ENCODE data around the gene KCNJ1.
A peak's percentile ranks its signal among the peaks of the same experiment; 100 is the strongest.

Gene KCNJ1

DNA sequence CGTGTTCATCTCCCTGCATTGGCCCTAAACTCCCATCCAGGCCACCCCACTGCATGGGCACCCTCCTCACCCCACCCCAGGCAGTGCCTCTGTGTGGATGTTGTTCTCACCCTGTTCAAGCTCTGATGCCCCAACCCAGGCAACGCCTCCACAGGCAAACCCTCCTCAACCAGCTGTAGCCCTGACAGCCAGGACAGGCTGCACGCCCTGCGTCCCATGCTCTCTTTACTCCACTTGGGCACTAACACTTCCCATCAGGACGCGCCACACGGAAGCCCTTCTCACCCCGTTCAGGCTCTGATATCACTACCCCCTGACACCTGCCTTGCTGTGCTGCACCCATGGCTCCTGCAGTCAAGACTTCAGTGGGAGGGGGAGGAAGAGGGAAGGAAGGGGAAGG is 47.9 kb downstream of the KCNJ1 start:
- DNase-seq = no peak

DNA sequence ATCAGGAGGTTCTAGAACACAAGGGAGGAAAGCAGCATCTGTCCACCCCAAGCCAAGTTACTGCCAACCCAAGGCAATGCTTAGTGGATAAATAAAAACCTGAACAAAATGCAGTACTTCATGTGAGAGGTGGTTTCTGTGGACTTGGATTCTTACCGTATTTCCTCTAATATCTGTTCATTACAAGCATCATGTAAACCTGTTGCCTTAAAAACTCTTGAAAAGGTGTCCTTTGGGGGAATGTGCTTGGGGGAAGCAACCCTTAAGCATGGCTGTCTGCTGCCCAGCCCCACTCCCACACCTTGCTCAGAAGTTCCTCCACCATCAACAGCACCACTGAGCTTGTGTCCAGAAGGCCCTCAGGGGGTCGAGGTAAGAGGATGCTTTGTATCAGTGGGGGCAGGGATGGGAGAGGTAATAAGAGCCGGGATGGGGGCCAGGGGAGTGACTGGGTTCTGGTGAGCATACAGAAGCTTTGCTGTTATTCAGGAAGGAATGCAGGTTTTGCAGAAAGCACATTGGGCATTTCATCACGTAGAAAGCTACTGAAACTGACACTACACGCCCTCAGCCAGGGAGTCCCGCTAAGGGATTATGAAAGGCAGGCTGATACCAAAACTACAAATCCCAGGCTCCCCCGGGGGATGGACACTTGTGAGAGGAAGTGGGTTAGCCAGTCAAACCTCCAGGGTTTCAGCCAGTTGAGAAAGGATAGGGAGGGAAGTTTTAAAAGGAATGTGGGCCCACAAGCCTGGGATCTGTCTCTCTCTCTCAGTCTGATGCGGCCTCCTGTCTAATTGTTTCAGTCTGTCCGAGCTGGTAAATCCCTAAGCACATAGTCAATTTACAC is 52.0 kb downstream of the KCNJ1 start:
- no peak for DNase-seq

DNA sequence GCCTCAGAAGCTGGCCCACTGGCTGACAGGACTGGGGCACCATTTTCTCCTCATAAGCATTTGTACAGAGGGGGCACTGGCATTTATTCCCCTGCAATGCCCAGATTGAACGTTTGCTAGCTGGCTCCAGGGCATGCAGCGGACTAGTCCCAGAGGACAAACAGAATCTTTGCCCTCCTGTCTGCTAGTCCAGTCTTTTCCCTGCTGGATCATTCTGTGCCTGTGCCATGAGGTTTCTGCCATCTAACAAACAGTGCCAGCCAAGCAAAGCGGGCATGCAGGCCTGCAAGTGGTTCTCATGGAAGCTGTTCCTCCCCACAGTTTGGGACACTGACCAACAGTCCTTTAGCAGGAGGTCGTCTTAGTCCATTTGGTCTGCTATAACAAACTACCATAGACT is 53.4 kb downstream of the KCNJ1 start:
- no peak for DNase-seq

DNA sequence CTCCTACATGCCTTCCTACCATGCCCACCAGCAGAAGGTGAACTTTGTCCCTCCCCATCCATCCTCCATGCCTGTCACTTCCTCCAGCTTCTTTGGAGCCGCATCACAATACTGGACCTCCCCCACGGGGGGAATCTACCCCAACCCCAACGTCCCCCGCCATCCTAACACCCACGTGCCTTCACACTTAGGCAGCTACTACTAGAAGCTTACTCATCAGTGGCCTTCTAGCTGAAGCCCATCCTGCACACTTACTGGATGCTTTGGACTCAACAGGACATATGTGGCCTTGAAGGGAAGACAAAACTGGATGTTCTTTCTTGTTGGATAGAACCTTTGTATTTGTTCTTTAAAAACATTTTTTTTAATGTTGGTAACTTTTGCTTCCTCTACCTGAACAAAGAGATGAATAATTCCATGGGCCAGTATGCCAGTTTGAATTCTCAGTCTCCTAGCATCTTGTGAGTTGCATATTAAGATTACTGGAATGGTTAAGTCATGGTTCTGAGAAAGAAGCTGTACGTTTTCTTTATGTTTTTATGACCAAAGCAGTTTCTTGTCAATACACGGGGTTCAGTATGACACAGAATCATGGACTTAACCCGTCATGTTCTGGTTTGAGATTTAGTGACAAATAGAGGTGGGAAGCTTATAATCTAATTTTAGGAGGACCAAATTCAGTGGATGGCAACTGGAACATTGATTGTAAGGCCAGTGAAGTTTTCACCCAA is 56.1 kb downstream of the KCNJ1 start:
- DNase-seq = no peak

DNA sequence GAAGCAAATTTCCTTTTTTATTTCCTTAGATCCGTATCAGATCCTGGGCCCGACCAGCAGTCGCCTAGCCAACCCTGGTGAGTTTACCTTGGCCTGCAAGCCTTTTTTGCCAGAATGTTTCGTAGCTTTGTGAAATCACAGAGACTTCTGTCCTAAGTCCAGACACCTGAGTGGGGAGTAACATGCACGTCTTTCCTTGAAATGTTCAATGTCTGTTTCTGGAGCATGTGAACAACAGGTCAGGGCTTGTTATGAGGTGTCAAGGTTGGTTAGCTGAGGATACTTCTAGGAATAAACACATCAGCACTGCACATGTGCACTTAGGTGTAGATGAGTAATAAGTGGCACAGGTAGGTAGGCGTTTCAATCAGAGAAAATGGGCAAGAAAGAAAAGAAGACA is 58.0 kb downstream of the KCNJ1 start:
- no peak for DNase-seq

DNA sequence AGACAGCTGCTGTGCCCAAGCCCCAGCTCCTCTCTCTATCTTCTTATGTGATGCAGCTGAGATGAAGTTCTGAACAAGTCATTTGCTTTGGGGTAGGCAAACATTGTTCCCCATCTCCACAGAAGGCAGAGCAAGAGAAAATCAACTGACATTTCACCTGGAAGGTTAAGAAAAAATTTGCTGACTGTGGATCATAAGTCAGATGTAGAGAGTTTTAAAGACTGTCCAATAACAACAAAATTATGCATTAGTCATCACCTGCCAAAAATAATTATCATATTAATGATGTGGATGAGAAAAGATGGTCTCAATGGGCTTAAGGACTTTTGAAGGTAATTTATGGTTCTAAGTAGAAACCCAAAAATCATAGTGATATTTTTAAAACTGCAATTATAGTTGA is 59.2 kb downstream of the KCNJ1 start:
- no peak for DNase-seq

DNA sequence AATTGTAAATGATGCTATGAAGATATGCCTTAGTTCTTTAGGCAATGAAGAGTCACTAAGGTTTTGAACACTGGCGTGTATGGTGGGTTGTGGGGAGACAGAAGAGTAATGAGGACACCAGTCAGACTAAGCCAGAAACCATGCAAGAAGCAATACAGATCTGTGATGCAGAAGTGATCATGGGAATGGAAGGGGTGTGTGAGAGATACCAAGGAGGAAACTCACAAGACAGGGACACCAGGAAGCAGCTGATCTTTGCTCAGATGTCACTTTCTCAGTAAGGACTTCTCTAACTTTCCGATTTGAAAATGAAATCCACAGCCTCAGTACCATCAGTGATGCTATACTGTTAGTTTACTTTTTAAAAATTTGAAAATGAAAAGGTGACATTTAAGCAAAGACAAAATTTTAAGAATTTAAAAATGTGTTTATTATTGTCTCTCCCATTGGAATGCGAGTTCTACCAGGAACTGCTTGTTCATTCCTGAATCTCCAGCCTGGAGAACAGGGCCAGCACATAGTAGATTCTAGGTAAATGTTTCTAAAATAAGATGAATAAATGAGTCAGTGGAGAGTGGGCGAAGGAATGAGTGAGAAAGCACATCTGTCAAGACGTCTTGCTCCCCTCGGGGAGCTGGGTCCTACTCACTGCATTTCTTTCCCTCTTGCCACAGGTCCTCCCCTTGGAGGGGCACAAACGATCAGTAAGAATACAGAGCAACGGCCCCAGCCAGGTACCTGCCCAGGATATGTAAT is 60.4 kb downstream of the KCNJ1 start:
- no peak for DNase-seq

DNA sequence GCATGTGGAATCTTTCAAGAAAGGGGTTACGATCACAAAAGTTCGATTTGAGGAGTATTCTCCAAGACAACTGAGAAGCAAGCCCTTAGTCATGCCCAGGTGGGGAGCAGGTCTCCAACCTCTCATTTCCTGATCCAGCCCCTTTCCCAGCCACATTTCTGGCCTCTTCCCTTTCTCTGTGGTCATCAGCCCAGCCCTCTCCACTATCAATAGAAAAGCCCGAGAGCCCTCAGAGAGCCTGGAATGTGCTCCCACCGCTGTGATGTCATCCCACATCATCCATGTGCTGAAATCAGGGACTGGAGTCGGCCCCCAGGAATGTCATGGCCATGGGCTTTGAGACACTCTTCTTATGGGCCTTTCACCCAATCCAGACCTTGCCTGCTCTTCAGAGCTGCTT is 62.6 kb downstream of the KCNJ1 start:
- DNase-seq = no peak

DNA sequence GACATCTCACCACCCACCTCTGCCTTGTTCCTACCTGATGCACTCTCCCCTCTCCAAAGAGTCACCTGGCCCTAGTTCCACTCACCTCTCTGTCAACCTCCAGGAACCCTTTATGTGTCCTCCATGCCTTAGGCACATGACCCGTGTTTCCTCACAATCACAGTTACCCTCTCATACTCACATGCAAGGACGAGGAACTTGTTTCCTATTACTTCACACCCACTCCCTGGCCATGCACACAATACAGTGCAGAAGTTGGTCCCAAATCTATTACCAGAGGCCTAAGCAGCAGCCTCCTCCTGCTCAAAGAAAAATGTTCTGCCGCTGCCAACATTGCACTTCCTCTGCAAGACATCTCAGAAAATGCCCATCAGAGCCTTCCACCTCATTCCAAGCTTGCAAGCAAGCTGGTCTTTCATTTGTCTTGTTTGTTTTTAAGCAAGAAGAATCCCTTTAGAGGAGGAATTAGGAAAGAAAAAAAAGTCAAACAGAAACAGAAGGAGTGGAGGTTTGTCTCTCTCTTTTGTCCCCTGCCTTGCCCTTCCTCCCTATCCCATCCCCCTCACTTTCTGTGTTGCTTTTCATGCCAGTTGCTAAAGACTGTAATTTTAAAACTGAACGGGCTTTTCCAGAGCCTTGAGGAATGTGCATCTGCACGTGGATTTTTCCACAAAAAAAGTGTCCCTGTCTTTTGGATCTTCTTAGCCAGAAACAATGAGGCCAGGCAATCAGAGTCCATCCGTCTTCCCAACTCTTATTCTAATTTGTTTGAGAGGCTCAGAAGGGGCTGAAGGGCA is 63.4 kb downstream of the KCNJ1 start:
- DNase-seq = no peak

DNA sequence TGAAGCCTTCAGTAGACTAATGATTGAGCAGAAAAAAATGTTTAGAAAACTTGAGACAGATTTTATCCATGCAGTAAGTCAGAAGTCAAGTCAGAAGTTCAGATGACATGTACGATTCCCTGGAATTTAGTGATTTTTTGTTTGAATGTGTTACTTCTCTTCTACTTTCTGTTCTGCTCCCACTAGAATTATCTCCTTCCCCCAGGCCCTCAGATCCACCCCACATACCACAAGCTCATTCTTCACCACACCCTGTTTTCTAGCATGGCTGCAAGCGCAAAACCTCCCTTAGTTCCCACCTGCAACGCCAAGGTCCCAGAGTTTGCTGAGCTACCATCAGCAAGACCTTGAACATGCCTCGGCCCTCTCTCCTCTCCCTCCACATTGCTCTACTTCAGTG is 64.1 kb downstream of the KCNJ1 start:
- DNase-seq = no peak

DNA sequence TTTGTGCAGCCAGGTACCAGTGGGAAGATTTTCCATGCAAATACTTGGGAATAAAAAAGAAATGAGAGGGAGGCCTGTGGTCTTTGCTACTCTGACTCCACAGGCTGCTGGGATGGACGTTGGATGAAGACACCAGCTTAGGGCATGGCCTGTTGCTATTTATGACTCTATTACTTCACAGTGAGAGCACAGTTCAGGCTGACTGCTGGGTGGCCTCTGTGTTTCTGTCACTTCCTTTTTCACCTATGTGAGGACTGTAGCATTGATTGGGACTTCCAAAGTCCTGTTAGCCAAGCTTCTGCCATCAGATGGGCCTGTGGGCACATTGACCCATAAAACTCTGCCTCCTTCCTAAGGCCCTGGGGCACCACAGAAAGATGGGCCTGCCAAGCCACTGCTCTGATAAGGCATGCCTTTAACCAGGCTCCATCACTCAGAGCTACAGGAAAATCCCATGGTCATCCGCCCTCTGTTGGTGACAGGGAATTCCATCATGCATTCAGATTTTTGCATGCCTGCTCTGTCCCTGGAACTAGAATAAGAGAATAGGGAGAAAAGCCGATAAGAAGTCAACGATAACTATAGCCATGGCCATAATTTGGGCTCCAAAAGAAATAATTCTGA is 64.6 kb downstream of the KCNJ1 start:
- no peak for DNase-seq

DNA sequence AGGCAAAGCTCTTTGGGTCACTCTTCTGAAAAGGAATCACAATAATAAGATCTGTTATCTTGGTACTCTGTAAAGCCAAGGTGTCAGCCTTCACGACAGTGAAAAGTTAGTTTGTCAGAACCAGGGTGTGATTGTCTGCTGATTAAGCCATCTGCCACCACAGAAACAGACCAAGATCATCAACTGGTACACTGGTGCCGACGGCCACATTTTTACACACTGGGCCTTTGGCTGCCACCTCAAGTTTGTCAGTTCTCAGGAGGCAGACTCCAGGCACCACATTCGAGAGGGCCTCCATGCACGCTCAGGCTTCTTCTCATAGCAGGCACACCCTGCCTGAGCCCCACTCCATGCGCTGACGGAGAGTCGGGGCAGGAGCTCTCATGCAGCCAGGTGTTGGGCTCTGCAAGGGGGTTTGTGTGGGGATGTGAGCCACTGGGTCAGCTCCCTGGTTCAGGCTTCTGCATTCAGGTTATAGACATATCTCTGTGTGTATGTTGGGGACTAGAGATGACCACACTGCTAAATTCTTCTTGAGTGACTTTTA is 66.2 kb downstream of the KCNJ1 start:
- no peak for DNase-seq

DNA sequence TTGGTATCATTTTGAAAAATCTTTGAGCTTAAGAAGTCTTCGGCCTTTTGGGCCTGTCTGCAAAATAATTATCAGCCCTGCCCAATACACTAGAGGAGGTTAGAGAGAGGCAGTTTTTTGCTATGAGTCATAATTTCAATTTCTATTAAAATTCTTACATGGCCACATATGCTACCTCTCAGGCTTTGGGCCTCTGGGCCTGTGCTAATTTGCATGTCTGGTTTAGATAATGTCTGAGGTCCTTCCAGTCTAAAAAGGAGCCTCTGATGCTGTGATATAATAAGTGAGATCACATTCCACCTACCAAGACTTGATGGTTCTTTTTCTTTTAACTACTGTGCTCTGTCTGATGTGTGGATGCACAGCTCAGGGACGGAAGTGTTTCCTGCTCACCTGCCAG is 70.8 kb downstream of the KCNJ1 start:
- no peak for DNase-seq

DNA sequence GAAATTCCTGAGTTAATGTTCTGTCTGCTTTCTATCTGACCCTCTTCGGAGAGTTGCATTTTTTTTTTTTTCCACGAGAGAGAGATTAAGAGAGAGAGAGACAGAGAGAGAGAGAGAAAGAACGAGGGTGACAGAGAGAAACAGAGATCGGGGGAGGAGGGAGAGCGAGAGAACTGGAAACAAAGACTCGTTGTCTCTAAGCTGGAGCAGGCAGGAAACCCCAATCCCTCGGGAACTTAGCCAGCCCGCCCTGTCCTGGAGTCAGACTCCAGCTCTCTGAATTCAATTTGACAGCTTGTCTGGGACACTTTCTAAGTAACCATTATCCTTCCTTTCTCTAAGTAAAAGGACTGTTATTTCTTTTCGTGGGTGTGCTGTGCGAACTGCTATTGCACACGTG is 76.9 kb downstream of the KCNJ1 start:
- peak; percentile 22 for DNase-seq

DNA sequence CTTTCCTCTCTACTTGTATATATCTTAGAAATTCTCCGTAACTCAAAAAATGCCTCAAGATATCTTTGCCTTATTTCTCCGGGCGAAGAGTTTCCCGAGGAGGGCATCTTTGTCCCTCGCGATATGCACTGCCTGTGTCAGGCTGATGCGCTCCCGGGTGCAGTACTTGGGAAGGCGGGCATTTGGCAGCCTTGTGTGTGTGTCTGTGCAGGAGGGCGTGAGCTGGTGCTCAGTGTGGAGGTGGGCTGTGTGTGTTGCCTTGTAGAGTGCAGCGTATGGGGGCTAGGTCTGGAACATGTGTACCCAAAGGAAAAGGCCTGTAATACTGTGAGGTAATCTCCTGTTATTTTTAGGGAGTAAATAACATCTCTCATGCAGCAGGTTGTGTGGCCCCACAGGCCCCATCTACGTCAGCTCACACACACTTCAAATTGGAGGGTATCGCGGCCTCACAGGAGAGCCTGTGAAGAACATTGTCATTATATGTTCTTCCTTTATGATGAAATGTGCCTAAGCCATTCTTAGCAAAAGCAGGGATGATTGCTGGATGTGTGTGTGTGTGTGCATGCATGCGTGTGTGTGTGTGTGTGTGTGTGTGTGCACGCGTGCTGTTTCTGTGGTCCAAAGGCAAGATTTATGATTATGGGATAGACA is 77.5 kb downstream of the KCNJ1 start:
- DNase-seq = no peak

Data from NCI-H1436 treated with DMSO at 0.1 percent for 48 hours (cell line).